D721Med (cell line): ENCODE data around the gene XYLT2.
"Not testable (repeated sequence)": the region's sequence is repeated elsewhere in the genome, so short reads cannot be mapped to it uniquely, and the experiment has no call there.

ENCODE experiments used
- DNase-seq: peaks from one replicate; pipeline ENCODE4 v3.0.0; 2011; ENCODE audit warnings: low spot score; ENCODE audit not compliant: insufficient read length
- FAIRE-seq: peaks from 2 replicates; lab custom pipeline; 2011; peaks lifted over from hg19 to GRCh38; lab: Jason Lieb, UNC
- CTCF ChIP-seq: IDR thresholded peaks from 2 replicates; pipeline ENCODE4 v1.5.1; 2012; ENCODE audit warnings: mild to moderate bottlenecking, control low read depth; ENCODE audit not compliant: insufficient read depth; ENCODE audit errors: missing control alignments

The XYLT2 gene

GRCh38 chr17:50330151-50330775 lies 15.7 kb upstream of the XYLT2 start:
- TF ChIP-seq CTCF, result no peak
- FAIRE-seq (no peak), DNase-seq (no peak)

DNA sequence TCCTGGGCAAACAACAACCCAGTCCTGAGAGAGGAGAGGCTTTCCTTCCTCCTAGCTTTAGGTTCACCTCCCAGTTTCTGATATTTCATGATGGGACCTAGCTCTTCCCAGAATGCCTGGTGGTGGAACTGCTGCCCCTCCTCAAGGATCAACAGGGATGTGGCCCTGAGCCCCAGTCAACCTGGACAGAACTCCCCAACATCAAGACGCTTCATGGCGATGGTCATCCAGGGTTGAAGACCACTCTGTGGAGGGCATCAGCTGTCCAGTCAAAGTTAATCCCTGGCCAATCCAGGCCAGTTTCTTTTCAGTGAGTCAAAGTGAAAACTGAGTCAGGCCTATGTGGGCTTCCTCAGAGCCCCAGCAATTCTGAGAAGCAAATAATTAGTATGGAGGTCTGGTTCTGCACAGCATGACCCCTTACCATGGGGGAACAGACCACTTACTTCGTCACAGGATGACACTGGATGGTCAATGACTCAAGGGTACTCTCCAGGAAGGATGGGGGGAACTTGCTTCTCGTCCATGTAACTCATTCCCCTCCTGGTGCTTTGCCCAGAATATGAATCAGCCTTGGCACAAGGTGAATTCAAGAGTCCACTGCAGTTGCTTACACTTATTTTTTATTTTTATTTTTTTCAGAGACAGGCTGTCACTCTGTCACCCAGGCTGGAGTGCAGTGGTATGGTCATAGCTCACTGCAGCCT lies 14.7 kb upstream of the XYLT2 start:
- FAIRE-seq, result no peak
- no peak for TF ChIP-seq CTCF
- no peak for DNase-seq

GRCh38 chr17:50332196-50332595 lies 13.7 kb upstream of the XYLT2 start:
- no peak for TF ChIP-seq CTCF
- DNase-seq, result no peak
- FAIRE-seq, result no peak

- peak; percentile 53 for TF ChIP-seq CTCF
- DNase-seq, FAIRE-seq: not testable (repeated sequence)
Measured at GRCh38 chr17:50333291-50334057, 12.5 kb upstream of the XYLT2 start.

- DNase-seq (no peak), FAIRE-seq (no peak)
- TF ChIP-seq CTCF, result no peak
Measured at GRCh38 chr17:50337956-50338355, 8.0 kb upstream of the XYLT2 start.

GRCh38 chr17:50338645-50339044 lies 7.3 kb upstream of the XYLT2 start:
- FAIRE-seq (no peak), DNase-seq (no peak)
- TF ChIP-seq CTCF, result no peak

- no peak for TF ChIP-seq CTCF
- DNase-seq (no peak), FAIRE-seq (no peak)
Measured at GRCh38 chr17:50339381-50339780, 6.5 kb upstream of the XYLT2 start.
